ENCODE data around the gene SLC24A4.

- no peak for TF ChIP-seq POLR2A (IDR thresholded peaks at IDR 0.05)
- TF ChIP-seq CTCF (IDR thresholded peaks at IDR 0.05) = peak in 2 of 4 experiments; percentile 22 to 30
Measured at GRCh38 chr14:92382677-92383076, 59.7 kb downstream of the SLC24A4 start.
